HG02973 (cell line): ENCODE measurements around the gene OSMR.

Experiments
- ATAC-seq: cut with Tn5 transposase; IDR thresholded peaks from one replicate; pipeline ENCODE4 v1.9.1; 2021; ENCODE audit warnings: moderate library complexity; ENCODE audit not compliant: unreplicated experiment

OSMR gene

DNA sequence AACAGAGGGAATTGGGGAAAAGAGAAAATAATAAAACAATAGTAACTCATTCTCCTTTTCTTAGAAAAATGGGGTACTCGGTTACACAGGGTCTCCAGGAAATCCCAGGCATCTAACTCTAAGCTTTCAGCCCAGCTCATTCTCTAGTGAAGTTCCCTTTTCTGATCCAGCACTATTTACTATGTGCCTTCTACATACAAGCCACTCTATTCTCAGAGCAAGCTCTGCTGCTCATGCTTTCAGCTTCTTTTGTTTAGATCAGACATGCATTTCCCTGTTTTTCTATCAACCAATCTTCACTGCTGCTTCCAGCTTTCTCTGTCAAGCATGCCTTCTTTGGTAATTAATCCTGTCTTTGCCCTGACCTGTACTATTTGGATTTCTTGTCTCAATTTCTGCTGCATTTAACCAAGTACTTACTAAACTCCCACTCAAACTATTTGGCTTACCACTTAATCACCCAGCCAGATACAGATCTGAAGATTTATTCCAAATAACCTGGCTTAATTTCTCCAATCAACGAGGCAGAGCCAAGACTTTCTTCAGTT is 25.3 kb downstream of the OSMR start:
- ATAC-seq, result no peak

GRCh38 chr5:38871790-38872551 is 26.2 kb downstream of the OSMR start:
- ATAC-seq, result no peak

GRCh38 chr5:38872826-38873225 is 27.0 kb downstream of the OSMR start:
- ATAC-seq, result no peak

GRCh38 chr5:38874948-38875456 is 29.2 kb downstream of the OSMR start:
- no peak for ATAC-seq

DNA sequence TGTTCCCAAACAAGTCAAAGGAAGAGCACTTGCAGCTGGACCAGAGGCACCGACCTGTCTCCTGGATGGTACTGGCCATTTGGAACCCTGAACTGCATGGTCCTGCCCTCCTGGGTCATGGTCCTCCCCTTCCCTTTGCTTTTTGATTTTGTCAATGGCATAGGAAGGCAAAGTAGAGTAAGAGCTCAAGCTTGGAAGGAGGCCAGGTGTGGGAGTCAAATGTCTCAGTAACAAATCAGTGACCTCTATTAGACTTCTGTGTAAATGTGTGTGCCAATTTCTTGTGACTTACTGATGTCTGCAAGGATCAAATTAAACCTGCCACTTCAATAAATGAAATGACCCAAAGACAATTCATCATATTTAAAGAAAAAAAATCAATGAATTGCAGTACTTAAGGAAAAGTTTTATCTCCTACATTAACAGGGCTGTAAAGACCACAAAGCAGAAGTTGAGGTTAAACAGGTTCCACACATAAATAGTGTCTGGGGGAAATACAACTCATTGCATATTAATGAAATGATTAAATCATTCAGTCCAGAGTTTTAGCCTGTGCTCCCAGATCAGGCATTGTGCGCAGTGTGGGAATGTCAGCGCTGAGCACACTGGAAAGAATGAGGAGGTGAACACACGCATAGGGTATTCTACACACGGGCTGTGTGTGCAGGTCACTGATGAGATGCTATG is 32.7 kb downstream of the OSMR start:
- no peak for ATAC-seq

GRCh38 chr5:38879078-38879460 is 33.3 kb downstream of the OSMR start:
- no peak for ATAC-seq

- no peak for ATAC-seq
Observed at GRCh38 chr5:38883842-38884241, 38.0 kb downstream of the OSMR start.

DNA sequence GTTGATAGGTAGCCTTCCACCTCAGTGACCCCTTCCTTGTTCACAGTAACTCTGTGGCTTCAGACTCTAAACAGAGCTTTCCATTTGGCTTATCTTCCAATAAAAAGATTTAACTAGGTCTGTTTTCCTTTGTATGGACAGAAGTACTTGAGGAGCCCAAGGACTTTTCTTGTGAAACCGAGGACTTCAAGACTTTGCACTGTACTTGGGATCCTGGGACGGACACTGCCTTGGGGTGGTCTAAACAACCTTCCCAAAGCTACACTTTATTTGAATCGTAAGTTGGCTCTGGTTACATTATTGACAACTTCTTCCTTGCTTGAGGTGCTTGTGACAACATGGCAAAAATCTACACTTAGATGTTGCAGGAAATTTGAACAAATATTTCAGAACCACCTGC is 39.4 kb downstream of the OSMR start:
- ATAC-seq, result no peak

DNA sequence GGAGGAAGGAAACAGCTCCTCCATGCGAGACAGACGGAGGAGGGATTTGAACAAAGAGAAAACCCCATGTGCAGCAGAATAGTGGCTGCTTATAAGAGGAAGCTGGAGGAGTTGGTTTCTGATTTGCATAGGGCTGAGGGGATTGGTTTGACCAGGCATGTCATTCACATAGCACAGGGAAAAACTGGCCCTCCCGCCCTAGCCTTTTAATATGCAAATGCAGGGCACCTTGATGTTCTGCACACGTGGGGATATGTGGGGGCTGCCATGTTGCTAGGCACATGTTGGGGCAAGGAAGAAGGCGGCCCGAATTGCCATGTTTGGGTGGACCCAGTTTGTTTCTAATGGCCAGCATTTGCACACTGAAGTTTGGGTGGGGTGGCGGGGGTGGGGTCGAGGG is 42.2 kb downstream of the OSMR start:
- ATAC-seq, result no peak

- no peak for ATAC-seq
Observed at GRCh38 chr5:38889424-38889823, 43.6 kb downstream of the OSMR start.

DNA sequence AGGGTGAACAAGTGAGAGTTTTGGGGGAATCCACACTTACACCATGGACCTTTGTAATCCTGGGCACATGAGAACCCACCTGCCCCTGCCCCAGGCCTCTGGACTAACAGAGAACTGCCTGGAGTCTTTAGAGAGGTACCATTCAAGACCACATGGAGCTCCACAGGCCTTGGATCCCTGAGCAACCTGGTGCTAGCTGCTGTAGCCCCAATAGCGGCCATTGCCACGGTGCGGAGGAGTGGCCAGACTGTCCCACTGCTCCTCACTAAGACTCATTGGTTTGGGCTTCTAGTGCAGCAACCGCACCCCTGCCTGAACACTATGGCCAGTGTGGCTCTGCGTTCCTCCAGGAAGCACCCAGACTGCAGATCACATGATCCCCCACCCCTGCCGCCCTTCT is 45.8 kb downstream of the OSMR start:
- ATAC-seq, result no peak

DNA sequence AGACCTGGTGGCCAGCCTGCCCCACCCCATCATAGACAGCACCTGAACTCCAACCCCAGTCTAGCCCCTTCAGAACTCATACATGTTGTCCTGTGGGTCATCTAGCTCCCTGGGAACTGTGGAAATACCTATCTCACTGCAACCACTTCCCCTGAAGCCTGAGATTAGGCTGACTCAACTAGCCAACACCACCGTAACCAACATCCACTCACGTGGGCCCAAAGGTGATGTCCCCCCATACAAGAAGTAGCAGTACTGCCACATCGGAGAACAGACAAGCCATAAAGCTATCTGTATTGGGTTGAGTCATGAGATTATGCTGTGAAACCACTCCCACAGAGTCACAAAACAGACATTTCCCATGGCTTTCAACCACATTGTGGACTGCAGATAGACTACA is 46.6 kb downstream of the OSMR start:
- ATAC-seq, result no peak

- no peak for ATAC-seq
Observed at GRCh38 chr5:38896760-38897159, 50.9 kb downstream of the OSMR start.

- ATAC-seq, result no peak
Observed at GRCh38 chr5:38899936-38900335, 54.1 kb downstream of the OSMR start.

GRCh38 chr5:38905516-38905915 is 59.7 kb downstream of the OSMR start:
- no peak for ATAC-seq

DNA sequence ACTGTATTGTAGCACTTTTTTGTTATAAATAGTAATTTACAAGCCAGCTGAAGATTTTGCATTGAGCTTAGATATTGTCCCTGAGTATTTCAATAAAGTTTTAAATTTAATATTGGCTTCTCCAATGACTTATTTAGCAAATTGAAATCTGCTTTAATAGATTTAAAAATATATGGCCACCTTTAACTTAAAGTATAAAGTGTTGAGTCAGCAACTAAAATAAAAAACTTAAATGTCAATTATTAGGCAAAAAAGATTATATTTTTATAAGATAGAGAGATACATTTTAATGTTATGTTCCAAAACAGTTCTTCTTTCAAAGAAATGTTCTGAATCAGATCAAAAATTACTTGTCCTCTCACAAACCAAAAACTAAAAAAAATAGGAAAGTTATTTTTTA is 60.7 kb downstream of the OSMR start:
- no peak for ATAC-seq

DNA sequence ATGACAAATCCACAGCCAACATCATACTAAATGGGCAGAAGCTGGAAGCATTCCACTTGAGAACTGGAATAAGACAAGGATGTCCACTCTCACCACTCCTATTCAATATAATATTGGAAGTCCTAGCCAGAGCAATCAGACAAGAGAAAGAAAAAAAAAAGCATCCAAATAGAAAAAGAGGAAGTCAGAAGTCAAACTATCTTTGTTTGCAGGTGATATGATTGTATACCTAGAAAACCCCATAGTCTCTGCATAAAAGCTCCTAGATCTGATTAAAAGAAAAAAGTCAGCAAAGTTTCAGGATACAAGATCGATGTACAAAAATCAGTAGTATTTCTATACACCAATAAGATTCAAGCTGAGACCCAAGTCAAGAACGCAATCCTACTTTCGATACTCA is 66.1 kb downstream of the OSMR start:
- ATAC-seq, result no peak

DNA sequence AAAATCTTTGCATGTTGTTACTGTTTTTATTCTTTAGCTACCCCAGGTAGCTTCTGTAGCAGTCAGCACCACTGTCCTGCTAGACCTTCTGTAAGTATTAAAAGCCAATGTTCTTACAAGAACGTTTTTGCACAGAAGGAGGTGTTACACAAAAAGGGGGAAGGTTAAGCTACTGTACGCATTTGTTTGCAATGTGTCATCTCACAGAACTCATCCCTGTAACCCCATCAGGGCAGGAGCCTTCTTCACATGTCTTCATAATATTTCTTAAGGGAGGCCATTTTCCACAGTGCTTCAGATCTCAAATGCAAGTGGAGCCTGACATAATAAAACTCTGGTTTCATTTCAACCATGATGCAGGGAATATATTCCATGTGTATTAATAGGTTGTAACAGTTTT is 67.9 kb downstream of the OSMR start:
- ATAC-seq, result no peak

- ATAC-seq, result no peak
Observed at GRCh38 chr5:38916802-38917201, 71.0 kb downstream of the OSMR start.

DNA sequence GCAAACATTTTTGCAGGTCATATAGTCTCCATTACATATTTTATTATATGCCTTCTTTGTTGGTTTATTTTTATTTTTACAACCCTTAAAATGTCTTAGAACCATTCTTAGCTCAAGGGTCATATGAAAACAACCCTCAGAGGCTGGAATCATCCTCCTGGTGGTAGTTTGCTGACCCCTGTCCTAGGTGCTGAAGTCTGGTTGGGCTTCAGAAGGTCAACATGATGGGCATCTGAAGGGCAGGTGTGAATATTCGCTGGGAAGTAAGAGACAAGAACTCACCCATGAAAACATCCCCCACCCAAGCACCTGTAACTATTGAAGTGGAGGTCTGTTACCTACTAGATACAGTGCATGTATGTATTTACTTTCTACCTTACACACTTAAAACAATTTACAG is 75.4 kb downstream of the OSMR start:
- ATAC-seq, result no peak

- ATAC-seq, result no peak
Observed at GRCh38 chr5:38922199-38922598, 76.4 kb downstream of the OSMR start.
